ENCODE data around the gene ADARB2.

Gene ADARB2

GRCh38 chr10:1577373-1577770 lies 160.0 kb downstream of the ADARB2 start:
- TF ChIP-seq RAD21 (IDR thresholded peaks at IDR 0.05; ENCODE audit: low read depth): no peak
- TF ChIP-seq REST (IDR thresholded peaks at IDR 0.05; ENCODE audit: low read depth): no peak
- TF ChIP-seq NFIC (IDR thresholded peaks at IDR 0.05): no peak
- no peak for TF ChIP-seq YY1 (IDR thresholded peaks at IDR 0.05; ENCODE audit: low read depth)
- no peak for TF ChIP-seq FOXM1 (IDR thresholded peaks at IDR 0.05; ENCODE audit: borderline replicate concordance, low read depth)
- no peak for TF ChIP-seq MAX (IDR thresholded peaks at IDR 0.05)
- no peak for TF ChIP-seq TCF12 (IDR thresholded peaks at IDR 0.05; ENCODE audit: low read depth)
- TF ChIP-seq, protein P1, sequence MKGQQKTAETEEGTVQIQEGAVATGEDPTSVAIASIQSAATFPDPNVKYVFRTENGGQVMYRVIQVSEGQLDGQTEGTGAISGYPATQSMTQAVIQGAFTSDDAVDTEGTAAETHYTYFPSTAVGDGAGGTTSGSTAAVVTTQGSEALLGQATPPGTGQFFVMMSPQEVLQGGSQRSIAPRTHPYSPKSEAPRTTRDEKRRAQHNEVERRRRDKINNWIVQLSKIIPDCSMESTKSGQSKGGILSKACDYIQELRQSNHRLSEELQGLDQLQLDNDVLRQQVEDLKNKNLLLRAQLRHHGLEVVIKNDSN (IDR thresholded peaks at IDR 0.05): no peak
- no peak for TF ChIP-seq ZBTB7A (IDR thresholded peaks at IDR 0.05; ENCODE audit: low read depth)
- TF ChIP-seq CREB1 (IDR thresholded peaks at IDR 0.05; ENCODE audit: low read depth): no peak
- TF ChIP-seq TEAD4 (IDR thresholded peaks at IDR 0.05): no peak
- TF ChIP-seq EP300 (IDR thresholded peaks at IDR 0.05; ENCODE audit: borderline replicate concordance): no peak
- TF ChIP-seq EGR1 (IDR thresholded peaks at IDR 0.05): no peak
- no peak for TF ChIP-seq CEBPB (IDR thresholded peaks at IDR 0.05)
- no peak for TF ChIP-seq TAF1 (IDR thresholded peaks at IDR 0.05; ENCODE audit: low read depth)

GRCh38 chr10:1576467-1577372 lies 160.6 kb downstream of the ADARB2 start:
- TF ChIP-seq NFIC (IDR thresholded peaks at IDR 0.05) (no peak), ZBTB7A (IDR thresholded peaks at IDR 0.05; ENCODE audit: low read depth) (no peak), EGR1 (IDR thresholded peaks at IDR 0.05) (no peak), TEAD4 (IDR thresholded peaks at IDR 0.05) (no peak), CREB1 (IDR thresholded peaks at IDR 0.05; ENCODE audit: low read depth) (no peak), CEBPB (IDR thresholded peaks at IDR 0.05) (no peak), EP300 (IDR thresholded peaks at IDR 0.05; ENCODE audit: borderline replicate concordance) (no peak), RAD21 (IDR thresholded peaks at IDR 0.05; ENCODE audit: low read depth) (no peak), YY1 (IDR thresholded peaks at IDR 0.05; ENCODE audit: low read depth) (no peak), REST (IDR thresholded peaks at IDR 0.05; ENCODE audit: low read depth) (no peak), TCF12 (IDR thresholded peaks at IDR 0.05; ENCODE audit: low read depth) (no peak), MAX (IDR thresholded peaks at IDR 0.05) (no peak), FOXM1 (IDR thresholded peaks at IDR 0.05; ENCODE audit: borderline replicate concordance, low read depth) (no peak), TAF1 (IDR thresholded peaks at IDR 0.05; ENCODE audit: low read depth) (no peak)
- TF ChIP-seq, protein P1 (IDR thresholded peaks at IDR 0.05): no peak

DNA sequence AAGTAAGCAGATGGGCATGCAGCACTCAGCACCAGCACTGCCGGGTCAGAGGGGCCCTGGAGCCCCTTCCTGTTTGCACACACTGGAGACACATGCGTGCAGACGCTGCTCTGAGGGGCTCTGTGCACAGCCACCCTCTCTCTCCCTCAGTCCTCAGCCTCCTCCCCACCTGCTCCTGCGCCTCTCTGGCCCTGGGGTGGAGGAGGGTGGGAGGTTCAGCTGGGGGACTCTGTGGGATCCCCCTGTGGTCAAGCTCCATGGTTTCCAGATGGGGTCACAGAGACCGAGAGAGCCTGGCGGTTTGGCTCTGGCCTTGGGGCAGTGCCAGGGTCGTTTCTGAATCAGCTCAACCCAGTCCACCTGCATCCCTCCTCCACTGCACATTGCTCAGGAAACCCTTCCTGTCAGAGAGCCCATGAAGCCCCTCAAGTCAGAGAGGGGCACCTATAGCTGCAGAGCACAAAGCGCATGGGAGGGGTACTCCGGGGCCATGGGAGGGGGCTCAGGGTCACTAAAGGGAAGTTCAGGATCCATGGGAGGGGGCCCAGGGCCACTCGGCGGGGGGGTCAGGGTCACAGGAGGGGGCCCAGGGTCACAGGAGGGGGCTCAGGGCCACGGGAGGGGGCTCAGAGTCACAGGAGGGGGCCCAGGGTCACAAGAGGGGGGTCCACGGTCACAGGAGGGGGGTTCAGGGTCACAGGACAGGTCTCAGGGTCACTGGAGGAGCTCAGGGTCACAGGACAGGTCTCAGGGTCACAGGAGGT lies 161.7 kb downstream of the ADARB2 start:
- no peak for TF ChIP-seq FOXM1 (IDR thresholded peaks at IDR 0.05; ENCODE audit: borderline replicate concordance, low read depth)
- no peak for TF ChIP-seq NFIC (IDR thresholded peaks at IDR 0.05)
- TF ChIP-seq YY1 (IDR thresholded peaks at IDR 0.05; ENCODE audit: low read depth): no peak
- no peak for TF ChIP-seq RAD21 (IDR thresholded peaks at IDR 0.05; ENCODE audit: low read depth)
- TF ChIP-seq CEBPB (IDR thresholded peaks at IDR 0.05): no peak
- no peak for TF ChIP-seq ZBTB7A (IDR thresholded peaks at IDR 0.05; ENCODE audit: low read depth)
- no peak for TF ChIP-seq CREB1 (IDR thresholded peaks at IDR 0.05; ENCODE audit: low read depth)
- TF ChIP-seq TEAD4 (IDR thresholded peaks at IDR 0.05): no peak
- TF ChIP-seq TAF1 (IDR thresholded peaks at IDR 0.05; ENCODE audit: low read depth): no peak
- no peak for TF ChIP-seq MAX (IDR thresholded peaks at IDR 0.05)
- TF ChIP-seq EGR1 (IDR thresholded peaks at IDR 0.05): no peak

GRCh38 chr10:1574719-1575118 lies 162.6 kb downstream of the ADARB2 start:
- TF ChIP-seq TEAD4 (IDR thresholded peaks at IDR 0.05) (no peak), MAX (IDR thresholded peaks at IDR 0.05) (no peak), TCF12 (IDR thresholded peaks at IDR 0.05; ENCODE audit: low read depth) (no peak), YY1 (IDR thresholded peaks at IDR 0.05; ENCODE audit: low read depth) (no peak), CEBPB (IDR thresholded peaks at IDR 0.05) (no peak), EP300 (IDR thresholded peaks at IDR 0.05; ENCODE audit: borderline replicate concordance) (no peak), CREB1 (IDR thresholded peaks at IDR 0.05; ENCODE audit: low read depth) (no peak), FOXM1 (IDR thresholded peaks at IDR 0.05; ENCODE audit: borderline replicate concordance, low read depth) (no peak), NFIC (IDR thresholded peaks at IDR 0.05) (no peak), RAD21 (IDR thresholded peaks at IDR 0.05; ENCODE audit: low read depth) (no peak), ZBTB7A (IDR thresholded peaks at IDR 0.05; ENCODE audit: low read depth) (no peak), TAF1 (IDR thresholded peaks at IDR 0.05; ENCODE audit: low read depth) (no peak)
- TF ChIP-seq, protein P1 (IDR thresholded peaks at IDR 0.05): no peak

Measured in Ishikawa (cell line).